ENCODE data around the gene PDE4B. TPM values are rescaled to one million over a fixed set of nuclear protein-coding genes. Genes with fewer than 3 reads are reported as not detected.

The PDE4B gene
- total RNA-seq, 1 donor from 2014 or later, result 0.57 TPM

DNA sequence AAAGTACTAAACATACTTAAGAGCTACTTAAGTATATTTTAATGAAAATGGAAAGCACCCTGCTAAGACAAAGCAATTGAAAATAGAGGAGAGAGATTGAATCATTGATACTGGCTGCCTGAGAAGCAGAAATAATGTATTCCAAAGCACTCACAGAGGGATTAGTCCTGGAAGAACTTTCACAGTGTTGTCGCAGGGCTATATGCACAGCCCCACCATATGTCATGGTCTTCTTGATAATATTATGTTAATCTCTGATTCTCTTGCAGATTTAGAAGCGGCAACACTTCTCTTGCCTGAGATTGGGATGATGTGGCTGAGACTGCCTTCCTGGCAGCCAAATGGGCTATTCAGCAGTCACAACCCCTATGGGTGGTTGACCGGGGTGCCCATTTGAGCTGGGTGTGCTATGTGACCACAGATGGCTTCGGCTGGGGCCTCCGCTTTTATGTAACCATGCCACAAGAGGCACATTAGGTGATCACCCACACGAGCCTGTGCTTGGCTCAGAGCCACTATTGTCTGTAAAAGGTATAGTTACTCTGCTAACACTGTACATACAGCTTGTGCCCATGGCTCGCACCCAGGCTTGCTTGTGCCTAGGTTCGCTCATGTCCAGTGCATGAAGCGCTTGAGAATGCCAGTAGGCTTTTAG lies 589.1 kb downstream of the PDE4B start:
- DNase-seq (ENCODE audit: low spot score), result no peak
- Mint-ChIP-seq H3K4me1 (ENCODE audit: low read depth) (peaks cover 9% of the 10 kb centered on the region), H3K4me3 (ENCODE audit: unreplicated experiment) (no peak overlapping the region), H3K27ac (ENCODE audit: unreplicated experiment) (no peak overlapping the region), H3K9me3 (ENCODE audit: low read depth) (peaks cover 11% of the 10 kb centered on the region), H3K36me3 (ENCODE audit: low read depth) (peaks cover 5% of the 10 kb centered on the region), H3K27me3 (ENCODE audit: low read depth) (no peaks in the 10 kb centered on the region)
- TF ChIP-seq, protein P1, sequence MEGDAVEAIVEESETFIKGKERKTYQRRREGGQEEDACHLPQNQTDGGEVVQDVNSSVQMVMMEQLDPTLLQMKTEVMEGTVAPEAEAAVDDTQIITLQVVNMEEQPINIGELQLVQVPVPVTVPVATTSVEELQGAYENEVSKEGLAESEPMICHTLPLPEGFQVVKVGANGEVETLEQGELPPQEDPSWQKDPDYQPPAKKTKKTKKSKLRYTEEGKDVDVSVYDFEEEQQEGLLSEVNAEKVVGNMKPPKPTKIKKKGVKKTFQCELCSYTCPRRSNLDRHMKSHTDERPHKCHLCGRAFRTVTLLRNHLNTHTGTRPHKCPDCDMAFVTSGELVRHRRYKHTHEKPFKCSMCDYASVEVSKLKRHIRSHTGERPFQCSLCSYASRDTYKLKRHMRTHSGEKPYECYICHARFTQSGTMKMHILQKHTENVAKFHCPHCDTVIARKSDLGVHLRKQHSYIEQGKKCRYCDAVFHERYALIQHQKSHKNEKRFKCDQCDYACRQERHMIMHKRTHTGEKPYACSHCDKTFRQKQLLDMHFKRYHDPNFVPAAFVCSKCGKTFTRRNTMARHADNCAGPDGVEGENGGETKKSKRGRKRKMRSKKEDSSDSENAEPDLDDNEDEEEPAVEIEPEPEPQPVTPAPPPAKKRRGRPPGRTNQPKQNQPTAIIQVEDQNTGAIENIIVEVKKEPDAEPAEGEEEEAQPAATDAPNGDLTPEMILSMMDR (IDR thresholded peaks at IDR 0.05), result no peak

DNA sequence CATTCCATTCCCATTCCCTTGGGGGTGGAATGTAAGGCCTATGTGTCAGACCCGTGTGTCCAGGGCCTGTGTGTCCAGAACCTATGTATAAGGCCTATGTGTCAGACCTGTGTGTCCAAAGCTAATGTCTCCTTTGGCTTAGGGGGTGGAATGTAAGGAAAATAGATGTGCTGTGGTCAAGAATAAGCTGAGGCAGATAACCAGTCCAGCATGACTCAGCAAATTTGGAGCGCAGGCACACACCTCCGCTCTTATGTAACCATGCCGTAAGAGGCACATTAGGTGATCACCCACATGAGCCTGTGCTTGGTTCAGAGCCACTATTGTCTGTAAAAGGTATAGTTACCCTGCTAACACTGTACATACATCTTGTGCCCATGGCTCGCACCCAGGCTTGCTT lies 590.5 kb downstream of the PDE4B start:
- peaks cover 22% of the 10 kb centered on the region for H3K9me3 Mint-ChIP-seq (ENCODE audit: low read depth)
- peaks cover 7% of the 10 kb centered on the region for H3K36me3 Mint-ChIP-seq (ENCODE audit: low read depth)
- no peaks in the 10 kb centered on the region for H3K27me3 Mint-ChIP-seq (ENCODE audit: low read depth)
- TF ChIP-seq, protein P1 (IDR thresholded peaks at IDR 0.05), result no peak
- H3K27ac Mint-ChIP-seq (ENCODE audit: unreplicated experiment), result no peak overlapping the region
- H3K4me3 Mint-ChIP-seq (ENCODE audit: unreplicated experiment), result no peak overlapping the region
- no peak for DNase-seq (ENCODE audit: low spot score)
- peaks cover 9% of the 10 kb centered on the region for H3K4me1 Mint-ChIP-seq (ENCODE audit: low read depth)

DNA sequence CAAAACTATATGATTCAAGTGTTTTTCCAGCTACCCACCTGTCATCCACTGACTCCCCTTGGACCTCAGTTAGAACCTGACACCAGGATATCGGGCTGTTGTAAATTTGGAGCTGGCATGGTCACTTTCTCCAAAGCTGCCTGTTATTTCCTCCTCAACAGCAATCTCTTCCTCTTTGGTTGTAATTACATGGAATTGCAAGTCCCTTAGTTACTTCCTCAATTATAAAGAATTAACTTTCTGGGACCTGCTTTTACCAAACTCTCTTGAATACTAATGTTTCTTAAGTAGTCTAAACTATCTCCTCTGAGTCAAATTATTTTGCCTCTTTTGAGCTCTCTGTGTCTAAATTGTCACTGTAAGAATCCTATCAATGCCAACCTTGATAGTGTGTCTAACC lies 590.9 kb downstream of the PDE4B start:
- Mint-ChIP-seq H3K4me3 (ENCODE audit: unreplicated experiment) (no peak overlapping the region), H3K27ac (ENCODE audit: unreplicated experiment) (no peak overlapping the region), H3K36me3 (ENCODE audit: low read depth) (peaks cover 7% of the 10 kb centered on the region), H3K9me3 (ENCODE audit: low read depth) (peaks cover 25% of the 10 kb centered on the region), H3K27me3 (ENCODE audit: low read depth) (no peaks in the 10 kb centered on the region), H3K4me1 (ENCODE audit: low read depth) (peaks cover 9% of the 10 kb centered on the region)
- DNase-seq (ENCODE audit: low spot score), result no peak
- TF ChIP-seq, protein P1 (IDR thresholded peaks at IDR 0.05), result no peak

DNA sequence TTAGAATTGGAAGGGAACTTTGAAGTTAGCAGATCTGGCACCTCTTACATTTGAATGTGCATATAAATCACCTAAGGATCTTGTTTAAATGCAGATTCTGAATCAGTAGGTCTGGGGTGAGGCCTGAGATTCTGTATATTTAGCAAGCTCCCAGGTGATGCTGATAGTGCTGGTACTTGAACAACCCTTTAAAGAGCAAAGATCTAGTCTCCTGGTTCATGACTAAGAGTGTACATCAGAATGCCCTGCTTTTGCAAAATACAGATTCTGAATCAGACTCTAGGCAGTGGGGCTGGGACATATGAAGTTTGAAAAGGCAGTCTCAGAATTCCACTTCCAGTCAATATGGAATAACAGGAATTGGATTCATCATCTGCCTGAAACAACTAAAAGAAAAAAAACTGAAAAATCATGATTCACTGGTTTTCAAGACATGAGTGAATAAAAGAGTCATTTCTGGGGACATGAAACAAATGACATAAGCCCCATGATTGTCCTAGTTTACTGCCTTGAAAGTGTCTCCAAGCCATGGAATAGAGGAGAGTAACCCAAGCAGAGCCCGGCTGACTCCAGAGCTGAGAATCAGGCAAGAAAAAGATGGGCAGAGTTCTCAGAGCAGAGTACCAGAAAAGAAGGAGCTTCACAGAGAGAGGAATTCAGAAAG lies 591.7 kb downstream of the PDE4B start:
- TF ChIP-seq, protein P1 (IDR thresholded peaks at IDR 0.05), result no peak
- no peaks in the 10 kb centered on the region for H3K27me3 Mint-ChIP-seq (ENCODE audit: low read depth)
- peaks cover 25% of the 10 kb centered on the region for H3K9me3 Mint-ChIP-seq (ENCODE audit: low read depth)
- H3K4me1 Mint-ChIP-seq (ENCODE audit: low read depth), result peaks cover 9% of the 10 kb centered on the region
- H3K27ac Mint-ChIP-seq (ENCODE audit: unreplicated experiment), result no peak overlapping the region
- DNase-seq (ENCODE audit: low spot score), result no peak
- H3K4me3 Mint-ChIP-seq (ENCODE audit: unreplicated experiment), result no peak overlapping the region
- peaks cover 7% of the 10 kb centered on the region for H3K36me3 Mint-ChIP-seq (ENCODE audit: low read depth)

DNA sequence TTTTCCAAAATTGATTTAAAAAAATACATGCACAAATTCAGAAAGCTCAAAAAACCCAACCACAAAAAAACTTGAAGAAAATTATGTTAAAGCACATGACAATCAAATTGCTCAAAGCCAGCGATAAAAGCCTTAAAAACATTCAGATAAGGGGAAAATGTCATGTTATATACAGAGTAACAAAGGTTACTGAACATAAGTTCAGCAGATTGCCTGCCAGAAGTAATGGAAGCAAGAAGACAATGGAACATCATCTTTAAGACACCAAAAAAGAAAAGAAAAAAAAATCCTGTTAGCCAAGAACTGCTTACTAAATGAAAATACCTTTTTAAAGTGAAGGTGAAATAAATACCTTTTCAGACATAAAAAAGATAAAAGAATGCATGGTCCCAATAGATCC lies 594.0 kb downstream of the PDE4B start:
- H3K4me3 Mint-ChIP-seq (ENCODE audit: unreplicated experiment), result no peak overlapping the region
- H3K4me1 Mint-ChIP-seq (ENCODE audit: low read depth), result no peaks in the 10 kb centered on the region

More for the DNA sequence above, 594.0 kb downstream of the PDE4B start:
- H3K27me3 Mint-ChIP-seq (ENCODE audit: low read depth), result no peaks in the 10 kb centered on the region
- peaks cover 25% of the 10 kb centered on the region for H3K9me3 Mint-ChIP-seq (ENCODE audit: low read depth)
- H3K27ac Mint-ChIP-seq (ENCODE audit: unreplicated experiment), result no peak overlapping the region
- no peak for DNase-seq (ENCODE audit: low spot score)
- peaks cover 7% of the 10 kb centered on the region for H3K36me3 Mint-ChIP-seq (ENCODE audit: low read depth)
- TF ChIP-seq, protein P1 (IDR thresholded peaks at IDR 0.05), result no peak
